Ovary (tissue), 9 donors: Measurements from ENCODE around the gene ARHGEF17. TPM values are rescaled to one million over a fixed set of nuclear protein-coding genes. Genes with fewer than 3 reads are reported as not detected.

Experiments used
- DNase-seq, 5 donors: peaks; one replicate each; pipeline ENCODE4 v3.0.0-alpha.2; 2019 to 2020
- H3K27ac ChIP-seq, 2 donors: fragments of 200-600 bp; one replicate each; pipeline versions ENCODE4 v1.5.1 to v1.8.0; 2019 to 2022
- H3K27me3 ChIP-seq: fragments of 200-600 bp; one replicate; pipeline ENCODE4 v1.8.0; 2022
- H3K36me3 ChIP-seq: fragments of 200-600 bp; sonication (generic); one replicate; pipeline ENCODE4 v1.5.1; 2019
- H3K4me1 ChIP-seq: one replicate; pipeline ENCODE4 v1.8.1; 2013; ENCODE audit warnings: mild to moderate bottlenecking, moderate library complexity; ENCODE audit not compliant: insufficient read depth
- H3K4me3 ChIP-seq: fragments of 200-600 bp; sonication (generic); one replicate; pipeline ENCODE4 v1.5.1; 2017
- H3K9me3 ChIP-seq, 2 donors: fragments of 200-600 bp in 1 of 2; sonication (generic) in 1 of 2; one replicate each; pipeline versions ENCODE4 v1.5.1 to v1.8.1; 2013 to 2019; ENCODE audit warnings: mild to moderate bottlenecking in 1 of 2, moderate library complexity in 1 of 2
- EP300 ChIP-seq: sonication (generic); formaldehyde crosslinking; IDR thresholded peaks from one replicate; pipeline ENCODE4 v1.6.1; 2017; ENCODE audit warnings: antibody characterized with exemption
- POLR2A ChIP-seq: fragments of 450-650 bp; IDR thresholded peaks from one replicate; pipeline ENCODE4 v1.6.1; 2017; ENCODE audit warnings: antibody characterized with exemption, mild to moderate bottlenecking, moderate library complexity
- WGBS, 3 donors: extraction: QIAGEN DNeasy Blood & Tissue Kit in 1 of 3; methylation state at CpG; one replicate each; pipeline versions ENCODE4 v1.1.5 to v1.1.7; 2013 to 2017; 5-methylcytosine and 5-hydroxymethylcytosine counted together
- intact Hi-C, 4 donors: fragments of 100-400 bp; cut with DNase I; formaldehyde crosslinking; loops; one replicate each; pipeline versions ENCODE4 v1.11.0 to v1.15.1; 2022 to 2023
- polyA plus RNA-seq, 2 donors: library from polyadenylated mRNA; stranded (reverse); fragments of 200-250 nt in 1 of 2; fragments of 350-450 nt in 1 of 2; fragmentation: Illumina TruSeq in 1 of 2; extraction: RNeasy Lipid Tissue Mini Kit (QIAGEN cat#74804) in 1 of 2; gene quantifications; one replicate each; pipeline ENCODE4 v1.2.3, GENCODE V29; 2013 to 2014
- total RNA-seq, 7 donors: library from RNA; depleted of rRNA in 2 of 7; stranded (reverse); fragments of >200 nt in 2 of 7; fragmentation: NEBNext Ultra II Directional in 3 of 7; extraction: Animal tissue kit (Norgen Biotek cat#: 25700) in 3 of 7; gene quantifications; one replicate each; pipeline versions ENCODE4 v1.1.0 to v1.2.4, GENCODE V29; 2016 to 2023
- TF ChIP-seq, protein P1 (sequence below), 3 donors: fragments of 450-650 bp in 2 of 3; fragments of 200-600 bp in 1 of 3; IDR thresholded peaks; one replicate each; pipeline versions ENCODE4 v1.5.1 to v1.8.0; 2016 to 2022; ENCODE audit warnings: antibody characterized with exemption in 3 of 3, mild to moderate bottlenecking in 1 of 3
- donor health status: DM: no; HTN: no; CAD: no; lungs with moderate emphysema.
- donor health status: DM: no; HTN: no; CAD: no.
- donor health status: Bipolar disorder and iron deficiency.
- donor health status: DM: yes; HTN: yes; CAD: no.
- donor health status: DM: no; HTN: no; CAD: no.
- donor health status: DM: yes; HTN: yes; CAD: no.

Gene ARHGEF17
- total and polyA plus RNA-seq, 9 donors, result 21.0 to 83.8 (median 46.0) TPM

DNA sequence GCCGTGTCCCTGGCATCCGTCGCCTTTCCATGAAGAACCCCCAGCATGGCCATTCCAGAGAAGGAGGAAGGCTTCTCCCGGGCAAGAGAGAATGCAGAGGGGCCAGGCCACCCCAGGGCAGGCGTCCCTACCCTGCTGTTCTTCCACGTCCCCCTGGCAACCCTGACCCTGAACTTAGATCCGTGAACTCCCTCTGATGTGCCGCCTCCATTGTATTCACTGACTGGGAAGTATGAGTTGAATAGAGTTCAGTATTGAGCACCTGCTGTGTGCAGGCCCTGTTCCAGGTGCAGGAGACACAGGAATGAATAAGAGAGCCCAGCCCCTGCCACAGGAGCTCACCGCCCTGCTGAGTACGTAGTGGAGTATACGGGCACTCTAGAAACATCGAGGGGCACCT, 39.0 kb downstream of the ARHGEF17 start:
- WGBS, 3 donors, result 78 to 84% (median 83%) methylated on average over 12 of the region's 12 CpGs
- intact Hi-C loops, result no loop called here
- H3K27me3 ChIP-seq, result no peaks in the 10 kb centered on the region
- no peak overlapping the region for H3K27ac ChIP-seq
- no peak for TF ChIP-seq EP300
- TF ChIP-seq, protein P1, sequence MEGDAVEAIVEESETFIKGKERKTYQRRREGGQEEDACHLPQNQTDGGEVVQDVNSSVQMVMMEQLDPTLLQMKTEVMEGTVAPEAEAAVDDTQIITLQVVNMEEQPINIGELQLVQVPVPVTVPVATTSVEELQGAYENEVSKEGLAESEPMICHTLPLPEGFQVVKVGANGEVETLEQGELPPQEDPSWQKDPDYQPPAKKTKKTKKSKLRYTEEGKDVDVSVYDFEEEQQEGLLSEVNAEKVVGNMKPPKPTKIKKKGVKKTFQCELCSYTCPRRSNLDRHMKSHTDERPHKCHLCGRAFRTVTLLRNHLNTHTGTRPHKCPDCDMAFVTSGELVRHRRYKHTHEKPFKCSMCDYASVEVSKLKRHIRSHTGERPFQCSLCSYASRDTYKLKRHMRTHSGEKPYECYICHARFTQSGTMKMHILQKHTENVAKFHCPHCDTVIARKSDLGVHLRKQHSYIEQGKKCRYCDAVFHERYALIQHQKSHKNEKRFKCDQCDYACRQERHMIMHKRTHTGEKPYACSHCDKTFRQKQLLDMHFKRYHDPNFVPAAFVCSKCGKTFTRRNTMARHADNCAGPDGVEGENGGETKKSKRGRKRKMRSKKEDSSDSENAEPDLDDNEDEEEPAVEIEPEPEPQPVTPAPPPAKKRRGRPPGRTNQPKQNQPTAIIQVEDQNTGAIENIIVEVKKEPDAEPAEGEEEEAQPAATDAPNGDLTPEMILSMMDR (IDR thresholded peaks at IDR 0.05), result no peak
- TF ChIP-seq POLR2A, result no peak
- H3K9me3 ChIP-seq, result no peaks in the 10 kb centered on the region
- peaks cover 10% of the 10 kb centered on the region for H3K4me1 ChIP-seq
- no peak for DNase-seq
- no peak overlapping the region for H3K4me3 ChIP-seq
- H3K36me3 ChIP-seq, result no peaks in the 10 kb centered on the region

DNA sequence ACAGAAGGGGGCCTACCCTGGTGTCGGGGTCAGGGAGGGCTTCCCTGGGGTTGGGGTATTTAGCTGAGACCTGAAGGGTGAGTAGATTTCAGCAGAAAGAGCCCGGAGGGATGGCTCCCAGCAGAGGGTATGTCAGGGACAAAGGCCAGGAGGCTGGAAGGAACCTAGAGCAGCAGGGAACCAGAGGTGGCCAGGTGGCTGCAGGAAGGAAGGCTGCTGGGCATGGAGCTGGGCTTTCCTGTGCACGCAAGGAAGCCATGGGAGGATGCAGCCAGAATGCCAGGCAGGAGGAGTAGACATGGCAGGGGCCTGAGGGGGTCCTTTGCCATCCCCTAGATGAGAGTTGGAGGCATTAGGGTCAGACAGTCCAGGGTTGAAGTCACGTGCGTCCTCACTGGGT, 40.8 kb downstream of the ARHGEF17 start:
- H3K36me3 ChIP-seq, result no peaks in the 10 kb centered on the region
- intact Hi-C loops, result no loop called here
- no peak for DNase-seq
- TF ChIP-seq, protein P1 (IDR thresholded peaks at IDR 0.05), result no peak
- TF ChIP-seq POLR2A, result no peak
- no peak for TF ChIP-seq EP300
- no peaks in the 10 kb centered on the region for H3K9me3 ChIP-seq
- no peak overlapping the region for H3K27ac ChIP-seq
- 91 to 95% (median 91%) methylated on average over 5 of the region's 5 CpGs for WGBS, 3 donors
- H3K4me3 ChIP-seq, result no peak overlapping the region
- no peaks in the 10 kb centered on the region for H3K27me3 ChIP-seq
- no peaks in the 10 kb centered on the region for H3K4me1 ChIP-seq

DNA sequence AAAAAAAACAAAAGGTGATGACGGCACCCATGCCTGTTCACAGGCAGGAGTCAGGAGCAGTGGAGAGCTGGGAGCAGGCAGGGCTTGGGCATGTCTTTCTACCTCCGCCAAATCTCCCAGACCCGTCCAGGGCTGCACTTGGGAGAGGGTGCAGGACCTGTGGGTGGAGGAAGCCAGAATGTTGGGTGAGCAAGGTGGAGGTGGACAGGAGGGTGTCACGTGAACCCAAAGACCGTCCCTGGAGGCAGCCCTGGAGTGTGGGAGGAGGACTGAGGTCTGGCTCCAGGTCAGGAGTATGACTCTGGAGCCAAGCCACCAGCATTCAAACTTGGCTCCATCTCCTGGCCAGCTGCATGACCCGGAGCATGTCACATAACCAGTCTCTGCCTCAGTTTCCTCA, 41.6 kb downstream of the ARHGEF17 start:
- no peaks in the 10 kb centered on the region for H3K36me3 ChIP-seq
- H3K4me1 ChIP-seq, result no peaks in the 10 kb centered on the region
- no peak overlapping the region for H3K4me3 ChIP-seq
- no peak overlapping the region for H3K27ac ChIP-seq
- H3K9me3 ChIP-seq, result no peaks in the 10 kb centered on the region
- no peak for DNase-seq
- no peaks in the 10 kb centered on the region for H3K27me3 ChIP-seq
- 62 to 64% (median 62%) methylated on average over 6 of the region's 6 CpGs for WGBS, 3 donors
- intact Hi-C loops, result loop anchor here in 2 of 4 donors (5.0 kb wide), 2 partner anchors 38 to 308 kb away; no protein-coding TSS in a partner anchor
- TF ChIP-seq, protein P1 (IDR thresholded peaks at IDR 0.05), result no peak
- TF ChIP-seq POLR2A (no peak), EP300 (no peak)

DNA sequence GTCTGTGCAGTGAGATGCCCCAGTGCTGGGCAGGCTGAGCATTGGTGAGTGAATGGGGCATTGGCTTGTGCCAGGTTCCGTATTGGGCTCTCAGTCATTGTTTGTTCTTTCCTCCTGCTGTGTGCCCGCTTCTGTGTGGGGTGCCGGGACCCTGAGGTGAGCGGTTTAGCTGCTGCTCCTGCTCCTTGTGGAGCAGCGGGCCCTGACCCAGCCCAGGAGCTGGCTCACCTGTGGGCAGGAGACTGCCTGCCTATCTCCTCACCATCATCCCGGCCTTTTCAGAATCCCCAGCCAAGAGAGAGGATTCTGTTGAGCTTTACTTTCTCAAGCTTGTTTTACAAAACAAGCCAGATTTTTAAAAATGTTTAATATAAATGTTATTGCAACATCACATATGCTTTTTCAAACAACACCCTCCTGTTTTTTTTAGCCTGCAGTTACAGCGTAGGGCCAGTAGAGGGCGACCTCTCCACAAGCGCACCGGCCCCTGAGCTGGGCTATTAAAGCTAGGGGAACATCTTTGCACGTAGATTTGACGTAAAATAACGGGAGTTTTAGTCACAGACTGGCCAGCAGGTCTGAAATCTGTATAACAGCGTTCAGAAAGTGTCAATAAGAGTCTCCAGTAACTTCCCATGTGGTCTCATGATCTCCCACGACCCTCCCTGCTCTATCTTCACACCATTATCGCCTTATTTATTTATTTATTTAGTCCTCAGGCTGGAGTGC, 43.0 kb downstream of the ARHGEF17 start:
- H3K27me3 ChIP-seq, result no peaks in the 10 kb centered on the region
- DNase-seq, result peak in 2 of 5 donors; percentile 64 to 70
- 14 to 18% (median 14%) methylated on average over 16 of the region's 16 CpGs for WGBS, 3 donors
- intact Hi-C loops, result loop anchor here in 2 of 4 donors (5.0 kb wide), 2 partner anchors 36 to 306 kb away; no protein-coding TSS in a partner anchor
- TF ChIP-seq, protein P1 (IDR thresholded peaks at IDR 0.05), result peak; percentile 84 to 90 (median 86)
- TF ChIP-seq EP300 (no peak), POLR2A (no peak)
- H3K9me3 ChIP-seq, result no peaks in the 10 kb centered on the region
- H3K36me3 ChIP-seq, result no peaks in the 10 kb centered on the region
- no peaks in the 10 kb centered on the region for H3K4me1 ChIP-seq
- no peak overlapping the region for H3K27ac ChIP-seq
- H3K4me3 ChIP-seq, result no peak overlapping the region
